Stimulated activated CD4-positive, alpha-beta T cell treated with anti-CD3 and anti-CD28 coated beads, Interleukin-4, amount 100 ng/mL, for 1 hour (primary cell): ENCODE results near the gene ADGRL3.
"Not testable (repeated sequence)": the region's sequence is repeated elsewhere in the genome, so short reads cannot be mapped to it uniquely, and the experiment has no call there.

ENCODE experiments used
- DNase-seq: peaks from one replicate; pipeline ENCODE4 v3.0.0-alpha.2; 2020

The ADGRL3 gene

DNA sequence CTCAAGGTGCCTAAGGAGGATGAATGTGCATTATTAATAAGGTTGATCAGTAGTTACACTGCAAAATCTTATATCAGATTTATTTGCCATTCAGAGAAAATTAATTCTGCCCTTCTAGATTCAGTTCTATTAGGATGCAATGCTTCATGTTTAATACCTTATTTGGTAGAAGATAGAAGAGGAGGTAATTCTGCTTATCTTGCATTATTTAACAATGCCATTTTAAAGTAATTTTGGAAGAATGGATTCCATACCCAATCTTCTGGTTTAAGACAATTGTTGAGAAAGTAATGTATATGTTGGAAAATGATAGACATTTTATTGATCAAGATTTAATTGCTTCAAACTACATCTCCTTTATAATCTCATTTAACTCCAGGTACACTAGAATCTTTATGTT, 360.9 kb downstream of the ADGRL3 start:
- DNase-seq, result no peak

DNA sequence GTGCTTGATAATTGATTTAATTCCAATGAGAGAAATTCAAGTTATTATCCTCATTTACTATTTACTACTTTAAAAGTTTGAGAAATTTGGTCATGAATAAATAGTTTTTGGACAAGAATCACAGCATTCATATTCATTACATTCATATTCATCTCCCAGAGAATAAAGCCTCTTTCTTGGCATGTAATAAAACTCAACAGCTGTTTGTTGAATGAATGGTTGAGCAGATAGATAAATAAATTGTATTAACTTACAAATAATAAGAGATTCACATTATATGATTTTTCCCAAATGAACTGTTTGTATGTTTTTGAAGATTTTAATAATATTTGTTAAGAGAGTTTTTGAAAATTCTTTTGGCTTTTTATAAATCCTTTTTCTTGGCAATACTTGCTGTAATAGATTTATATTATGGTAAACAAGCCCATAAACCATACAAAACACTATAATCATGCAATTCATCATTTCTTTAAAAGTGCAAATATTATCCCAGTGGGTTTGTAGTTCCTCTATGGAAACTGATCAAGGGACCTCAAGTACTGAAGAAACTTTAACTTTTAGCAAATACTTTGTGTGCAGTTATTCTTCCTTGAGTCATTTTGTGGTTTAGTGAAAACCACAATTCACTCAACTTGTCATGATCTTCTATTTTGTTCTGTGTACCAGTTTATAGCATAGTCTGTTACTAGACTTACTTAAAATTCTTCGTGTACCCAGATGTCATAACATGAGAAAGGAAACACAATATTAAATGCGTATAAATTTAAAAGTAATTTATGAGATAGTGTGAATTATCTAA, 371.8 kb downstream of the ADGRL3 start:
- DNase-seq, result no peak

DNA sequence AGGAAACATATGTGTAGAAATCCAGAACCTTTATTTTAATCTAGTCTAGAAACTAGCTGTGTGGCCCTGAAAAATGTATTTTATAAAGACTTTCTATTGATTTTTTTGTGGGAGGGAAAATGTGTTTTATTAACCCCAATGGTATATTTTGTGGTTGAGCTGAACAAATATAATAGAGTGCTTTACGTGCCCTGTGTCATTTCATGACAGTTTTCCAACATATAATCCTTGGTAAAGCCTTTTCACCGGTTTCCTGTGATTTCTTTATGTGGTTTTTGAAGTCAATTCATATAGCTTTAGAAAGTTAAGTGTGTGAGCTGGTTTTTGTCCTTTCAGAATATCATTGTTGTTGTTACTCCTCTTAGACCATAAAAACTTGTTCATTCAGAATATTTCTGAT, 375.7 kb downstream of the ADGRL3 start:
- no peak for DNase-seq

DNA sequence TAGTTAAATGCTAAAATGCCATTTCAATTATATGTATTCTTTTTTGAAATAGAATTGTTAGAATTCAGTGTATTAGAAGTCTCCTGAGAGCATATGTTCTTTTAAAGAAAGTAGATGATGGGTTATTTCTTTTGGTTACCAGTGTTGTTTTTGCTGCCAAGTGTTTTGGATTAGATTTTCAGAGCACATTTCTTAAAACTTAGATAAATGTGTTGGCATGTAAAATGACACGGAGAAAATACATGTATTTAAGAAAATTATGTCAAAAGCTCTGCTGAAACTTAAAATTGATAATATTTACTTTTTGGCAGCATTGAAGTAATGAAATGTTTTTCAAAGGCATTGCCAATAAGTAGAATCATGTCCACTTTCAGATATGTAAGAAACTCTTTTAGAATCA, 379.7 kb downstream of the ADGRL3 start:
- DNase-seq, result no peak

DNA sequence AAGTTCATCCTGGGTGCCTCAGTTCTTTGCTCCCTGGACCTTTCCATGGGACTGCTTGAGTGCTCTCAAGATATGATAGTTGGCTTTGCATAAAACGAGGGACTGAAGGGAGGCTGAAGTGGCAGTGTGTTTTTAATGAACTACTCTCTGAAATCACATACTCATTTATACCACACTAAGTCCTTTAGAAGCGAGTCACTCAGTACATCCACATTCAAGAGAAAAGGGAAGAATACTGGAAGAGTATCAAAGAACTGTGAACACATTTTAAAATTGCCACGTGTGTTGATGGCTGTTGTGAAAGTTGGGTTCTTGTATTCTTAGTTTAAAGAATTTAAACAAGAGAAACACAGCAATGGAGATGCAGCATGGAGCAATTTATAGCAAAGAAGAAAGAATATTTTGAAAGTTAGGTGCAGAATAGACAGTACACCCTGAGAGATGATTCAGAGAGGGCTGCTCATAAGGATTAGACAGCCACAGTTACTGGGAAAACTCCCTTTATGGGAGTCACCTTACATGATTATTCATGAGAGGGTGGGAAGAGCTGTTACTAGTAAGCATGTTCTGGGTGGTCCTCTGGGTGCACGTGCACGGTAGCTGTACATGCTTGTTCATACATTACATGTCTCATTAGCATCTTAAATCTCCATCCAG, 380.7 kb downstream of the ADGRL3 start:
- DNase-seq, result no peak

DNA sequence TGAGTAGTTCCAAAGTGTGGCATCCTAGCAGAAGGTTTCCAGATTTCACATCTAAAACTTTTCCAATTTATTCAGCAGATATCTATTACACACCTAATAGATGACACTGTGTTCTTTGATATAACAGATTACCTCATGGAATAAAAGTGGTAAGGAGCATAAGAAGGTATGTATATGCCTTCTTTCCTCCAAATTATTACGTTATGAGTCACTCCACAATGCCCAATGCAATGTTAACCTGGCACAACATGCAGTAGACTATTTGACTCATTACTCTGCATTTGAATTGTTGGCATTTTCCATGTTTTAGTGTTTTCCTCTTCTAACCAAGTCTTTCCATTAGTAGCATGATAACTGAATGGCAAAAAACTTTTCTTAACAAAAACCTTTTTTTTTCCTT, 383.6 kb downstream of the ADGRL3 start:
- DNase-seq, result no peak

DNA sequence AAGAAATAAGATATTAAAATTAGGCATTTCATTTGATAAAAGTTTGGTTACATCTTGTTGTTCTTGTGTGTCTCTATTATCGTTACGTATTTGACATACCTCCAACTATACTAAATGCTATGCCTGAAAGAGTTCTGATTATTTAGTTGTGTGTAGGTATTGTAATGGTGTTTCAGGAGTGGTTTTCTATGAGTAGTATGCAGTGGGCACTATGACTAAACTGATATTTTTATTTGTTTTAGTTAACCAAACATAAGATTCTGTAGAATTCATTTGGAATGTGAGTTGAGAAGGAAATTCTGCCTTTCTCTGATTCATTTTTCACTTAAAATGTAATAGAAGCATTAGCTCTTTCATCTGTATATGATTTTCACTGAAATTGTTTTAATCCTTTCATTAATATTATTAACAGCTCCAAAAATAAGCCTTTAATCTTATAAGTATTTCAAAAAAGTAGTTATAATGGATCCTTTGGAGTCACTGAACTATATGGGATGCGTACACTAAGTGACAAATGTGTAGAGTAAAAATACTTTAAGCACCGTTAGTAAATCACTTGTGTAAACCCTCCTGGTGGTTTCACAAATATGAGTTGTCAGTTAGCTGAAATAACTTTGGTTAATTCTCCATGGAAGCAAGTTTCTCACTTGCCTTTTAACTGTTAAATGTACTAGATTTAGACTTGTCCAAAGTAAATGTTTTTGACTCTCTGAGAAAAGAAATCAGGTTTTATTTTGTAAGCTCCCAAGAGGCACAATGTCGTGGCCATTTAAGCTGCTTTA, 388.7 kb downstream of the ADGRL3 start:
- no peak for DNase-seq

DNA sequence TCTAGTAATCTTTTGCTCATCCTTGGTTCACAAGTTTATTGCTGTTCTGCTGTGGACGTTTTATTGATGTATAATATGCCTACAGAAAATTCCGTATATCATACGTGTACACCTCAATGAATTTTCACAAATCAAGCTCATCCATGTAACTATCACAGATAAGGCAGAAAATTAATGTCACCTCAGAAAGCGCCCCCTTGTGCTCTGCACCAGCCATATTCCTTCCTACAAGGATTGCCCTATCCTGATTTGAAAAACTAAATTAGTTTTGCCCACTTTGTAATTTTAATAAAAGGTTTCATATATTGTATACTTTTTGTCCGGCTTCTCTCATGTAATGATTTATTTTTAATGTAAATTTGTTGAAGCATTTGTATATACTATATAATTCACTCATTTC, 390.8 kb downstream of the ADGRL3 start:
- no peak for DNase-seq

DNA sequence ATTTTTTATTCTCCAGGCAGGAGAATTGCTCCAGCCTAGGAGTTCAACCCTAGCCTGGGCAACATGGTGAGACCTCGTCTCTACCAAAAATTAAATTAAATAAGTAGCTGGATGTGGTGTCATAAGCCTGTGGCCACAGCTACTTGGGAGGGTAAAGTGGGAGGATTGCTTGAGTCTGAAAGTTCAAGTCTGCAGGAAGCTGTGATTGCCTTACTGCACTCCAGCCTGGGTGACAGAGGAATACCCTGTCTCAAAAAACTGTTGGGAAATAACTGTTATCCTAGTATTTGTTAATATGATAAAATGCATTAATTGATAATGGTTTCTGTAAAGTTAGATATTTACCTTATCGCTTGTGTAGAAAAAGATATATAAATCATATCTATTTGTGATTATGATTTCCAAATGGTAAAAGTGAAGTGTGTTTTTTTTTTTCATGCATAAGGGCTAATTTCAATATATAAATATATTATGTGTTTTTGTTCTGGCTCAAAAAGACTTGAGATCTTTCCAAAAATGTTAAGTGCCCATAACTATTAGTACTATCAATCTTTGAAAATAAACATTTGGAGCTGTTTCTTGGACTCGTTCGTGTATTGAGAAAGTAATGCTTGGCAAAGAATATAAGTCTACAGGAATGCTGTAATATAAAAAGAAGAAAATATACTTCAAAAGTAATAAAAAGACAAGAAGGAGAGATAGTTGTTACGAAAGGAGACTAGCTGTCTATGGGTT, 396.6 kb downstream of the ADGRL3 start:
- no peak for DNase-seq

DNA sequence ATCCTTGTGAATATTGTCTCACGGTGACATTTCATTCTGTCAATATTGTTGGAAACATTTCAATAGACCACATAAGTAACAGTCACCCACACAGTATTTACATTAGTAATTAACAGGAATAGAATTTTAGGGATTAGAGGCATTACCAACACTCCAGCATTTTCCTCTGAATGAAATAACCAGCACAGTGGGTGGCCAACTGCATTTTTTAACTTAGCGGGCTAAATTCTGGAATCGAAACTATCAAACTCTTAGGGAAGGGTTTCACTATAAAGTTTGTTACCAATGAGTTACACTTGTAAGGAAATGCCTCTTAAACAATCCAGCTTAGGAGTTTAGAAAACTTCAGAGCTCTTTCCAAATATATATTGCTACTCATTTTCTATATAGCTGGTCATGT, 403.0 kb downstream of the ADGRL3 start:
- no peak for DNase-seq

DNA sequence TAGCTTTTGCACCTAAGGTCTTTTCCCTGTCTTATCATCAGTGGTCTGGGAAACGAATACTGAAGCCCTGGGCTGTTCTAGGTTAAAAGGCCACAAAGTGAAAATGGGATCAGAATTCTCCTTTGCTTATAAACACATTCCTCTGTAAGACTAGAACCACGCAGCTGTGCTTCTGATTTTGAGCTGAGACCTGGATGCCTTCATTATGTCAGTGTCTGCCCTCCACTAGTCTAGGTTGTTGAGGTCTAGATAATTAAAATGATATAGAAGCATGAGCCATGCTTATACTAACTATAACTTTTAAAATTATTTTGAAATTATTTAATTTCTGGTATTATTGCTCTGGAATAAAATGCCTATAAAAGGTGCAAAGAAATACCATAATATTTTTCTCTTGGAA, 403.9 kb downstream of the ADGRL3 start:
- DNase-seq, result no peak

DNA sequence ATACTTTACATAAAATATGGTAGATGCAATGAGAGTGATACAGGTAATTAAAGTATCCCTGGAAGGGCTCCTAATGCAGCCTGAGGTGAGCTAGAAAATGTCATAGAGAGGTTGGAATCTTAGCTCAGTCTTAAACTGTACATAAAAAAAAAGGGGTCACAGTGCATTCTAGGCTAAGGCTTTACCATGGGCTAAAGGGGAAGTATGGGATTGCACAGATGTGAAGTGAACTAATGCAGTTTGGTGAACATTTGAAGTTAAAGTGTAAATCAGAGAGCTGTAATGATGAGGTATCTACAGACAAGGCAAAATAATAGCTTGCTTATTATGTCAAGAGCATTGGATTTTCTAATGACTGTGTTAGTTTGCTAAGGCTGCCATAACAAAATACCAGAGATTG, 405.9 kb downstream of the ADGRL3 start:
- no peak for DNase-seq

DNA sequence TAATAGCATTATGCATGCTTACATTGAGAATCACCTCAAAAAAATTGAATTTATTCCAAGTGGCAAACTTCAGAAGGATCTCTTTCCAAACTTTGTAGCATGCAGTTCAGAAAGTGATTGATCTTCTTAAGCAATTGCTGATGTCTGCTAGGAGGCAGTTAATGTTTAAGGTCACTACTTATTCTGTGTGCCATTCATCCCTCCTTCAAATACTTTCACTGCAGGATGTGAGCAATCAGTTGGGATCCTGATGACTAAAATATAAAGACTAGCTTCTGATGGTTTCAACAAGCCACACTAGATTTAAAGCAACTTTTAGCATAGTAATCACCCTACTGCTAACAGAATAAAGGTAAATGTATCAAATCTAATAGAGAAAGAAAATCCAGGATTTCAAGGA, 414.1 kb downstream of the ADGRL3 start:
- DNase-seq, result no peak

DNA sequence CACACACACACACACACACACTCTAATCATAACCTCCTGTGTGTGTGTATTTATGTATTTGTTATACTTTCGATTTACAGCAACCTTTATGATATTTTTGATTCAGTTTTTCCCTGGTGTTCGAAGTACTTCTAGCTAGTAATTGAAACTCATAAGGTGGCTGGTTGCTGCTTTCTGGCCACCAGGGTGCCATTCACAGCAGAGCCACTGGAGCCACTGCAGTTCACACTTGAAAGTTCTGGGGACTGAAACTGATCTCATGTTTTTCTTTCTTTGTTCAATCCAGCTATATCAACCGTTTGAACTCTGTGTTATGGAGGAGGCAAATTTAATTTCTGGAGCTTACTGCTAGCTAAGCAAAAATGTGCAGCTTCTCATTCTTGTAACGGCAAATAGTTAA, 419.4 kb downstream of the ADGRL3 start:
- DNase-seq, result no peak

DNA sequence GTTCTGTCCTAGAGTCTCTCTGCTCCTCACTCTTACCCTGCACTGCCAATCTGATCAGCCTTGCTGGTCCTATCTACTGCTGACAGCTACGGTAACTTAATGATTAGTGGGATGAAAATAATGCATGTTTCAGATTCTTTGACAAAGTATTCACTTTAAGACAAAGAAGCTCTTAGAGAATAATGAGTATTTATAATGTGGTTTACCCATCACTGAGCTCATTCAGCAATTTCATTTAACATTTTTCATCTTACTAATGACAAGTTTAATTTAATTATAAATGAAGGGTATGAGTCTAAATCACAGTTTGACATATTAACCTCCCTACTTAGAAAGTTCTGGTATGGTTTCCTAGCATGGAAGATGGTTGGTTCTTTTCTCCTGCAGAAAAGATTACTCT, 428.2 kb downstream of the ADGRL3 start:
- DNase-seq, result no peak

DNA sequence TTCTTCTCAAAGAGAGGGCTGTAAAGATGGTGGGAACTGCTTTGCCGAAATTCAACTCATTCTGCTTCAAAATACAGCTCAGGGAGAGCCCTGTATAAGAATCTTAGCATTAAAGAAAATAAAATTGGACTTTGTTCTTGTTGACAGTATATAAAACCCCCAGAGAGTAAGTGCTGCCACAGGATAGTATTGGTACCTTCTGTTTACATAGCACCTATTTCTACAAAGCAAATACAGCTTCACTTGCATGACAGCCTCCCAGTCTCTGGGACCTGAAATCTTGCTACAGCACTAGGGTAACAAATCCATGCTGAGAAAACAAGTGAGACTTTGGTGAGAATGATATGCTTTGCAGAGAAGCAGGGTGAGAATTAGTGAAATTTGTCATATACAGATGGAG, 428.6 kb downstream of the ADGRL3 start:
- no peak for DNase-seq

DNA sequence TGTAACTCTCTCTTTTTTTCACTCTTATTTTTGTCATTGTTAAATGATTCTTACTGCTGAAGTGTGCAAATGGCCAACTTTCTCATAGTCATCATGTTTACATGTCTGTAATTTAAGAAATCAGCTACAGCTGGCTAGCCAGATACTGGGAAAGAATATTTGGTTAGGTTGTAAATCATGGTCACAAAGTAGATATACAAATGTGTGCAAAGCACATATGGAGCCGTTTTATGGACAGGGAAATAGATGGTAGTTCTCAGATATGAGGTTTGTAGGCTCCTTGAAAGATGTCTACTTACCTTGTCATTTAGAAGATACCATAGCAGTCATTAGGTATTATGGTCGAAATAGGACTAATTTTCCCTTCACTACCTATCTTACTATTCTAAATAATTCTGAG, 430.4 kb downstream of the ADGRL3 start:
- no peak for DNase-seq

DNA sequence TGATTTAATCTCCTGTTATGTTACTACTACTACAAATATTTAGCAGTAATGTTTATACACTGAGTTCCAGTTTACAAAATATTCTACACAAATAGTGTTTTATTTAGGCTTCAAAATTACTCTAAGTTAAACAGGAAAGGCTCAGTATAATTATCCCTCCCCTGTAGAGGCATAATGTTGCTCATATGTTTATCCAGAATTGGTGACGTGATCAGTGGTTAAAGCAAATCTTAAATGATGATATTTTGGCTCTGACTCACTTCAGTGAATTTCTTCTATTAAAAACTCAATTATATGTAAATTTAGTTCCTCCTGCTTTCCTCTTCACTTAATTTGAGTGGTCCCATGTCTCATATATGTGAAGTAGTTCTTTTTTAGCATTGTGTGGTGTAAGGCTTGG, 438.5 kb downstream of the ADGRL3 start:
- no peak for DNase-seq

DNA sequence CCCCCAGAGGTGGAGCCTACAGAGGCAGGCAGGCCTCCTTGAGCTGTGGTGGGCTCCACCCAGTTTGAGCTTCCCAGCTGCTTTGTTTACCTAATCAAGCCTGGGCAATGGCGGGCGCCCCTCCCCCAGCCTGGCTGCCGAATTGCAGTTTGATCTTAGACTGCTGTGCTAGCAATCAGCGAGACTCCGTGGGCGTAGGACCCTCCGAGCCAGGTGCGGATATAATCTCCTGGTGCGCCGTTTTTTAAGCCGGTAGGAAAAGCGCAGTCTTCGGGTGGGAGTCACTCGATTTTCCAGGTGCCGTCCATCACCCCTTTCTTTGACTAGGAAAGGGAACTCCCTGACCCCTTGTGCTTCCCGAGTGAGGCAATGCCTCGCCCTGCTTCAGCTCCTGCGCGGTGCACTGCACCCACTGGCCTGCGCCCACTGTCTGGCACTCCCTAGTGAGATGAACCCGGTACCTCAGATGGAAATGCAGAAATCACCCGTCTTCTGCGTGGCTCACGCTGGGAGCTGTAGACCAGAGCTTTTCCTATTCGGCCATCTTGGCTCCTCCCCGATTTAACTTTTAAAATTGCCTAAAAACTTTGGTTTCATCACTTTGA, 446.7 kb downstream of the ADGRL3 start:
- DNase-seq, result not testable (repeated sequence)

DNA sequence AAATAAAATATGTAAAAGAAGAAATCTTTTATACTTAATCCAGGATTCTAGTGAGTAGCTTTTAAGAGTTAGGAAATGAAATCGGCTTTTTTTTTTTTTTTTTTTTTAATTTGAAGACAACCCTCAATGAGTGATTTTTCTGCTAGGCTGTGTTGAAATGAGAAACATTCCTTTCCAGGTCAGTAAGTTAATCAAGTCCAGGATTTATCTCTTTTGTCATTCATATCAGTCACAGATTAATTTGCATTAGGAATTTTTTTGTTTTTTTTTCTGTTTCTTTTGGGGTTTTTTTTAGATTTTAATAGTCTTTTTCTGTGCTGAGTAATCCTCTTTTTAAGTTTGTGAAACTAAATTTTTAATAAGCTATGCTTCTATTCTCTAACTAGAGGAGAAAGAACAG, 448.1 kb downstream of the ADGRL3 start:
- no peak for DNase-seq

DNA sequence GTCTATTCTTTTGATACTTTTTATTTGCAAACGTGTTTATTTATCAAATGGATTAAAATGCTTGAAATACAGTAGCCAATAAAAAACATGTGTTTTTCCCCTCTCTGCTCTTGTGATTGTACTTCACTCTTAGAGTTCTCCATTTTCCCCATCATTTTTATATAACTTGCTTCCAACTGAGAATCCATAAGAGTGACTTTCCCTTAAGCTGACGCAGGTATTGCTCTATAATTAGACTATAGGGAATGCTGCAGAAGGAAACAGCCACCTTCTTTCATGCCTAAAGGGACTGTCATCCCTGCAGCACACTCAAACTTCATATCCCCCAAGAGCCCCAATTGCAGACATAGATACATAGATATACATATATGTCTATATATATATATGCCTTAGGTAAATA, 456.9 kb downstream of the ADGRL3 start:
- DNase-seq, result no peak

DNA sequence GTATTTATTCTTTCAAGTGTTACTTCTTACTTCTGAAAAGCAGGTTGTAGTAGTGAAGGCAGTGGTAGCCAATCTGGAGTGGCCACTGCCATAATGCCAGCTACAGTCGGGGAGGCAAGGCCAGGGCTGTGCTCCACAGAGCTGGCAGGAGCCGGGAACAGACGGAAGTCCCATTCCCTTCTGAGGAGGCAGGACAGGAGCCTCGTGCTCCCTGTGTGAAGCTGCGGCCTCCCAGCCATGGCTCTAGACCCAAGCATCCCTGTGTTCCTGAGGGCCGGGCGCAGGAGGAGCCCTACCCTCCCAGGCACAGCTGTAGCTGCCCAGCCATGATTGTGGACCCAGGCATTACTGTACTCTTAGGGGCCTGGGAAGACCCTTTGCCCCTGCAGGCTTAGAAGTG, 461.8 kb downstream of the ADGRL3 start:
- DNase-seq, result no peak

DNA sequence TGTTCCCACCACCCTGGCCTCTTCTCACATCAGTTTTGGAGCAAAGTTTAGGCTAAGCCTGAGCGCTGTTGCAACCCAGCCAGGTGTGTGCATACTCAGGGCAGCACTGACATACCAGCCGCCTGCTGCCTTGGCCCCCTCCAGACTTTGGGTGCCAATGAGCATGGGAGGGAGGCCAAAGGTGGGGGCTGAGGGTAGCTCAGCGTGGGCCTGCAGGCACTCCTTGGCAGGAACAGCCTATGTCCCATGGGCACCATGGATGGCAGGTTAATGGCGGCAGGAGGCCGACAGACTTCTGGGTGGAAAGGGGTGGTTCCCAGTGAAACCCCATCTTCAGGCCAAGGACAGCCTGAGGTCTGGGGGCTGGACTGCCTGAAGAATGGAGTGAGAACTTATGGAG, 462.2 kb downstream of the ADGRL3 start:
- no peak for DNase-seq
